ENCODE results near the gene NFASC. TPM values are rescaled to one million over a fixed set of nuclear protein-coding genes. Genes with fewer than 3 reads are reported as not detected.

The NFASC gene
- total RNA-seq, 1 experiment from 2014 or later: 20.1 TPM

GRCh38 chr1:205047764-205048231, 177.1 kb downstream of the NFASC start (continued):
- TF ChIP-seq USF2 (CRISPR knock-in tag; IDR thresholded peaks at IDR 0.05) (no peak), FOXP1 (CRISPR knock-in tag; IDR thresholded peaks at IDR 0.05; ENCODE audit: borderline replicate concordance) (no peak)

DNA sequence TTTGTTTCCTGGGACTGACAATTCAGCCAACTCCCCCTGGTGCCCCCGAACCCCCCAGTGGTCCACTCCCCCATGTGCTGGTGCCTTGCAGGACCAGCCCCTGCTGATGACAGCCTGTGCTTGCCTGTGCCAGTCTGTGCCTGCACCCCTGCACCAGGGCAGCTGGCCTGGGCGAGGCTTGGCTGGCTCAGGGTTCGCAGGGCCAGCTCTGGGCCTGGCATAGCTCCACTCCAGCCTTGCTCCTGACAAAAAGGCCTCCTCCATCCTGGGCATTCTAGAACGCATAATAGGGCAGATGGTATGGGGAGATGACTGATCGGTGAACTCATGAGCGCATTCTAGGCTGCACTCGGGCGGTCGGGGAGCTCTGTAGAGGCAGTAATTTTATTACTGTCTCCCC, 177.7 kb downstream of the NFASC start:
- Mint-ChIP-seq H3K36me3 (no peaks in the 10 kb centered on the region), H3K4me3 (no peak overlapping the region), H3K9me3 (no peaks in the 10 kb centered on the region), H3K4me1 (peaks cover 33% of the 10 kb centered on the region), H3K27me3 (ENCODE audit: low read depth) (peaks cover 16% of the 10 kb centered on the region), H3K27ac (no peak overlapping the region)
- TF ChIP-seq, protein P1, sequence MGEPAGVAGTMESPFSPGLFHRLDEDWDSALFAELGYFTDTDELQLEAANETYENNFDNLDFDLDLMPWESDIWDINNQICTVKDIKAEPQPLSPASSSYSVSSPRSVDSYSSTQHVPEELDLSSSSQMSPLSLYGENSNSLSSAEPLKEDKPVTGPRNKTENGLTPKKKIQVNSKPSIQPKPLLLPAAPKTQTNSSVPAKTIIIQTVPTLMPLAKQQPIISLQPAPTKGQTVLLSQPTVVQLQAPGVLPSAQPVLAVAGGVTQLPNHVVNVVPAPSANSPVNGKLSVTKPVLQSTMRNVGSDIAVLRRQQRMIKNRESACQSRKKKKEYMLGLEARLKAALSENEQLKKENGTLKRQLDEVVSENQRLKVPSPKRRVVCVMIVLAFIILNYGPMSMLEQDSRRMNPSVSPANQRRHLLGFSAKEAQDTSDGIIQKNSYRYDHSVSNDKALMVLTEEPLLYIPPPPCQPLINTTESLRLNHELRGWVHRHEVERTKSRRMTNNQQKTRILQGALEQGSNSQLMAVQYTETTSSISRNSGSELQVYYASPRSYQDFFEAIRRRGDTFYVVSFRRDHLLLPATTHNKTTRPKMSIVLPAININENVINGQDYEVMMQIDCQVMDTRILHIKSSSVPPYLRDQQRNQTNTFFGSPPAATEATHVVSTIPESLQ (CRISPR knock-in tag; IDR thresholded peaks at IDR 0.05): no peak
- TF ChIP-seq PREB (CRISPR knock-in tag; IDR thresholded peaks at IDR 0.05; ENCODE audit: borderline replicate concordance) (no peak), TEAD4 (CRISPR knock-in tag; IDR thresholded peaks at IDR 0.05) (no peak), ZNF317 (CRISPR knock-in tag; IDR thresholded peaks at IDR 0.05; ENCODE audit: borderline replicate concordance, low read depth) (no peak), SP1 (CRISPR knock-in tag; conservative IDR thresholded peaks at IDR 0.05) (no peak), ZNF671 (CRISPR knock-in tag; IDR thresholded peaks at IDR 0.05) (no peak), HMGA2 (CRISPR knock-in tag; IDR thresholded peaks at IDR 0.05) (no peak), FOXP1 (CRISPR knock-in tag; IDR thresholded peaks at IDR 0.05; ENCODE audit: borderline replicate concordance) (no peak), FOXJ3 (CRISPR knock-in tag; IDR thresholded peaks at IDR 0.05; ENCODE audit: borderline replicate concordance) (no peak), CREB1 (CRISPR knock-in tag; IDR thresholded peaks at IDR 0.05) (no peak), NR2C2 (CRISPR knock-in tag; IDR thresholded peaks at IDR 0.05) (no peak), ZBTB21 (CRISPR knock-in tag; IDR thresholded peaks at IDR 0.05; ENCODE audit: borderline replicate concordance) (no peak), ZNF423 (CRISPR knock-in tag; IDR thresholded peaks at IDR 0.05) (no peak)
- TF ChIP-seq, protein P2, sequence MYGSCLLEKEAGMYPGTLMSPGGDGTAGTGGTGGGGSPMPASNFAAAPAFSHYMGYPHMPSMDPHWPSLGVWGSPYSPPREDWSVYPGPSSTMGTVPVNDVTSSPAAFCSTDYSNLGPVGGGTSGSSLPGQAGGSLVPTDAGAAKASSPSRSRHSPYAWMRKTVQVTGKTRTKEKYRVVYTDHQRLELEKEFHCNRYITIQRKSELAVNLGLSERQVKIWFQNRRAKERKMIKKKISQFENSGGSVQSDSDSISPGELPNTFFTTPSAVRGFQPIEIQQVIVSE (CRISPR knock-in tag; IDR thresholded peaks at IDR 0.05; ENCODE audit: borderline replicate concordance): no peak
- TF ChIP-seq, protein P3, sequence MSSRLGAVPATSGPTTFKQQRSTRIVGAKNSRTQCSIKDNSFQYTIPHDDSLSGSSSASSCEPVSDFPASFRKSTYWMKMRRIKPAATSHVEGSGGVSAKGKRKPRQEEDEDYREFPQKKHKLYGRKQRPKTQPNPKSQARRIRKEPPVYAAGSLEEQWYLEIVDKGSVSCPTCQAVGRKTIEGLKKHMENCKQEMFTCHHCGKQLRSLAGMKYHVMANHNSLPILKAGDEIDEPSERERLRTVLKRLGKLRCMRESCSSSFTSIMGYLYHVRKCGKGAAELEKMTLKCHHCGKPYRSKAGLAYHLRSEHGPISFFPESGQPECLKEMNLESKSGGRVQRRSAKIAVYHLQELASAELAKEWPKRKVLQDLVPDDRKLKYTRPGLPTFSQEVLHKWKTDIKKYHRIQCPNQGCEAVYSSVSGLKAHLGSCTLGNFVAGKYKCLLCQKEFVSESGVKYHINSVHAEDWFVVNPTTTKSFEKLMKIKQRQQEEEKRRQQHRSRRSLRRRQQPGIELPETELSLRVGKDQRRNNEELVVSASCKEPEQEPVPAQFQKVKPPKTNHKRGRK (CRISPR knock-in tag; IDR thresholded peaks at IDR 0.05; ENCODE audit: borderline replicate concordance): no peak
- CTCF ChIA-PET: interaction anchor here (0.9 to 5.3 kb wide), 3 partner anchors 14 to 73 kb away, joined by 3 to 64 read pairs (median 10); no protein-coding TSS in a partner anchor
- no peak for DNase-seq (ENCODE audit: low spot score)
- ATAC-seq: no peak
- POLR2A ChIA-PET: no interaction called here

- CTCF ChIA-PET: interaction anchor here (0.6 to 5.3 kb wide), 3 partner anchors 12 to 92 kb away, joined by 3 to 64 read pairs (median 10); no protein-coding TSS in a partner anchor
- Mint-ChIP-seq H3K4me3 (no peak overlapping the region), H3K27ac (no peak overlapping the region), H3K4me1 (peaks cover 24% of the 10 kb centered on the region), H3K36me3 (no peaks in the 10 kb centered on the region), H3K27me3 (ENCODE audit: low read depth) (peaks cover 5% of the 10 kb centered on the region), H3K9me3 (no peaks in the 10 kb centered on the region)
- TF ChIP-seq FOXP4 (CRISPR knock-in tag; IDR thresholded peaks at IDR 0.05) (no peak), SMAD3 (CRISPR knock-in tag; IDR thresholded peaks at IDR 0.05; ENCODE audit: borderline replicate concordance) (no peak), ZNF281 (CRISPR knock-in tag; IDR thresholded peaks at IDR 0.05) (no peak), JAZF1 (CRISPR knock-in tag; IDR thresholded peaks at IDR 0.05) (no peak)
- TF ChIP-seq, protein P3 (CRISPR knock-in tag; IDR thresholded peaks at IDR 0.05; ENCODE audit: borderline replicate concordance): no peak
- POLR2A ChIA-PET: no interaction called here
- DNase-seq (ENCODE audit: low spot score): no peak
- no peak for ATAC-seq
These were observed 178.8 kb downstream of the NFASC start for GRCh38 chr1:205049479-205049878.

Measured in WTC11 (cell line).